ENCODE measurements around the gene SEM1. TPM values are rescaled to one million over a fixed set of nuclear protein-coding genes. Genes with fewer than 3 reads are reported as not detected.

The SEM1 gene
- total RNA-seq, 1 experiment from 2014 or later, result 79.9 TPM

- no peak overlapping the region for H3K4me3 Mint-ChIP-seq
- Histone ChIP-seq H4K20me1 (ENCODE audit: control insufficient read depth, insufficient read depth, insufficient read length) (no peaks in the 10 kb centered on the region), H3K79me2 (ENCODE audit: insufficient read depth, low read length) (no peaks in the 10 kb centered on the region)
Measured at GRCh38 chr7:96691702-96692101, 17.9 kb downstream of the SEM1 start.

More at GRCh38 chr7:96691702-96692101, 17.9 kb downstream of the SEM1 start:
- Histone ChIP-seq H2AFZ (ENCODE audit: low read length) (no peak overlapping the region), H3K9ac (ENCODE audit: extremely low read depth, insufficient read length, low read length) (no peak overlapping the region), H2BK15ac (ENCODE audit: low read depth, low read length) (no peak overlapping the region), H2BK5ac (ENCODE audit: insufficient read length, low read length) (no peak overlapping the region), H3K27me3 (ENCODE audit: insufficient read depth, low read length) (no peaks in the 10 kb centered on the region), H3K4me1 (ENCODE audit: insufficient read depth, low read length) (no peaks in the 10 kb centered on the region), H3K14ac (ENCODE audit: insufficient read depth, low read length) (no peak overlapping the region), H4K5ac (ENCODE audit: insufficient read length, low read depth, low read length) (no peak overlapping the region), H3K18ac (ENCODE audit: insufficient read length, low read depth, low read length) (no peak overlapping the region), H3K9me3 (ENCODE audit: control insufficient read depth, low read depth, low read length) (no peaks in the 10 kb centered on the region), H3K56ac (ENCODE audit: insufficient read length, low read depth, low read length) (no peak overlapping the region), H3K4me2 (ENCODE audit: insufficient read depth, insufficient read length, low read length) (no peak overlapping the region), H3K23ac (ENCODE audit: insufficient read length, low read depth, low read length) (no peak overlapping the region), H3K79me1 (ENCODE audit: insufficient read depth, low read depth, low read length, poor library complexity, severe bottlenecking) (no peaks in the 10 kb centered on the region), H4K91ac (ENCODE audit: insufficient read length, low read depth, low read length) (no peak overlapping the region), H2BK12ac (ENCODE audit: insufficient read length, low read depth, low read length) (no peak overlapping the region), H2BK120ac (ENCODE audit: low read depth, low read length, poor library complexity, severe bottlenecking) (no peak overlapping the region), H2AK5ac (ENCODE audit: insufficient read length, low read length) (no peak overlapping the region), H3K27ac (ENCODE audit: insufficient read length, low read depth, low read length) (no peak overlapping the region), H2BK20ac (ENCODE audit: low read depth, low read length, poor library complexity, severe bottlenecking) (no peak overlapping the region), H3T11ph (ENCODE audit: low read length) (no peak overlapping the region), H4K8ac (replicated peaks; ENCODE audit: insufficient read length, low read depth, low read length) (no peak overlapping the region), H3K4ac (ENCODE audit: low read depth, low read length) (no peak overlapping the region), H3K23me2 (ENCODE audit: insufficient read length, low read depth, low read length, poor library complexity, severe bottlenecking) (no peaks in the 10 kb centered on the region)
- Mint-ChIP-seq H3K36me3 (ENCODE audit: insufficient read depth in 1 of 3, low read depth in 3 of 3) (peaks cover 10 to 26% (median 21%) of the 10 kb centered on the region in 3 experiments), H3K4me1 (no peaks in the 10 kb centered on the region), H3K9me3 (no peaks in the 10 kb centered on the region), H3K27me3 (ENCODE audit: low read depth) (no peaks in the 10 kb centered on the region; the same call in 1 of the 2 replicates), H3K27ac (no peak overlapping the region)
- no peak for DNase-seq
- no CpG with 5 or more reads among the region's 1 CpG for WGBS (ENCODE audit: extremely low coverage, insufficient read length, low lambda C conversion rate)
- TF ChIP-seq CTCF (conservative IDR thresholded peaks at IDR 0.05), result no peak

All from H9 (cell line).